Activated CD4-positive, alpha-beta T cell treated with anti-CD3 and anti-CD28 coated beads for 36 hours (primary cell): ENCODE measurements around the gene RNPC3. TPM values are rescaled to one million over a fixed set of nuclear protein-coding genes. Genes with fewer than 3 reads are reported as not detected.

Experiments used
- total RNA-seq, 2 experiments: library from RNA; stranded (reverse); gene quantifications; one replicate each; pipeline ENCODE4 v1.2.3, GENCODE V29; 2021

Gene RNPC3
- total RNA-seq, 2 experiments from 2014 or later: 18.1 to 28.4 TPM

Other genes starting within 250 kb of the RNPC3 start
- gene AMY2B, start 45.9 kb downstream of the RNPC3 start, total RNA-seq: 1 to 10 TPM; 3.5 to 3.6 TPM
- gene AMY2A, start 91.7 kb downstream of the RNPC3 start, total RNA-seq: not detected
- not detected for gene AMY1A, start 130.1 kb downstream of the RNPC3 start, total RNA-seq
- gene AMY1B, start 170.5 kb downstream of the RNPC3 start, total RNA-seq: not detected
- gene AMY1C, start 224.2 kb downstream of the RNPC3 start, total RNA-seq: not detected